PC-9 (cell line): ENCODE data around the gene LLCFC1. TPM values are rescaled to one million over a fixed set of nuclear protein-coding genes. Genes with fewer than 3 reads are reported as not detected.

Source experiments
- BruUV-seq: library from RNA; stranded (reverse); fragments of 400-500 nt; replicated peaks from 2 replicates; lab custom pipeline; 2021; lab: Mats Ljungman, UMichigan
- CTCF ChIA-PET: fragments of 300-600 bp; sonication (Branson Sonifier 250); formaldehyde crosslinking; loops from one replicate; lab custom pipeline; 2022; ENCODE audit warnings: antibody characterized with exemption; lab: Charles Lee
- POLR2A ChIA-PET: fragments of 300-600 bp; sonication (Branson Sonifier 250); formaldehyde crosslinking; loops from one replicate; lab custom pipeline; 2022; ENCODE audit warnings: antibody characterized with exemption; ENCODE audit not compliant: unreplicated experiment; lab: Charles Lee
- DNase-seq, 2 experiments: peaks; one replicate each; pipeline versions ENCODE4 v3.0.0 to v3.0.0-alpha.2; 2015 to 2022; ENCODE audit warnings: mixed read lengths in 1 of 2
- H2AFZ ChIP-seq: fragments of 200-600 bp; sonication (generic); 2 replicates; pipeline ENCODE4 v1.8.1; 2017; ENCODE audit warnings: antibody characterized with exemption
- H3F3A ChIP-seq: fragments of 200-600 bp; sonication (generic); 2 replicates; pipeline ENCODE4 v1.8.1; 2017; ENCODE audit warnings: antibody characterized with exemption, mild to moderate bottlenecking, low read depth; ENCODE audit not compliant: insufficient read depth
- H3K27ac ChIP-seq: fragments of 200-600 bp; sonication (generic); 2 replicates; pipeline ENCODE4 v1.6.1; 2016; ENCODE audit warnings: mixed run types
- H3K27me3 ChIP-seq: fragments of 200-600 bp; sonication (generic); 2 replicates; pipeline ENCODE4 v1.6.1; 2016; ENCODE audit warnings: low read depth, mixed run types; ENCODE audit not compliant: insufficient read depth
- H3K36me3 ChIP-seq: fragments of 200-600 bp; sonication (generic); 2 replicates; pipeline ENCODE4 v1.6.1; 2016; ENCODE audit warnings: low read depth, mixed run types
- H3K4me1 ChIP-seq: fragments of 200-600 bp; sonication (generic); replicated peaks from 2 replicates; pipeline ENCODE4 v1.6.1; 2016; ENCODE audit warnings: mixed run types; ENCODE audit not compliant: insufficient read depth
- H3K4me2 ChIP-seq: fragments of 200-600 bp; sonication (generic); 2 replicates; pipeline ENCODE4 v1.6.1; 2017; ENCODE audit warnings: mixed run types
- H3K4me3 ChIP-seq: fragments of 200-600 bp; sonication (generic); 2 replicates; pipeline ENCODE4 v1.6.1; 2016; ENCODE audit warnings: mixed run types
- H3K79me2 ChIP-seq: fragments of 200-600 bp; sonication (generic); 2 replicates; pipeline ENCODE4 v1.6.1; 2017; ENCODE audit warnings: low read depth, mixed run types
- H3K9me2 ChIP-seq: fragments of 200-600 bp; sonication (generic); 2 replicates; pipeline ENCODE4 v1.8.1; 2017; ENCODE audit warnings: mild to moderate bottlenecking; ENCODE audit not compliant: insufficient read depth
- H3K9me3 ChIP-seq: fragments of 200-600 bp; sonication (generic); 2 replicates; pipeline ENCODE4 v1.8.1; 2016; ENCODE audit warnings: low read depth; ENCODE audit not compliant: insufficient read depth
- H4K20me1 ChIP-seq: fragments of 200-600 bp; sonication (generic); 2 replicates; pipeline ENCODE4 v1.8.1; 2017; ENCODE audit not compliant: insufficient read depth
- EZH2 ChIP-seq: fragments of 200-600 bp; sonication (generic); IDR thresholded peaks from 2 replicates; pipeline ENCODE4 v1.8.0; 2017; ENCODE audit warnings: antibody characterized with exemption, low read depth
- intact Hi-C: fragments of 100-400 bp; cut with micrococcal nuclease; formaldehyde crosslinking; loops from one replicate; pipeline ENCODE4 v1.10.0; 2022; ENCODE audit not compliant: unreplicated experiment
- total RNA-seq: library from RNA; stranded (reverse); gene quantifications from 2 replicates; pipeline ENCODE4 v1.2.3, GENCODE V29; 2021
- TF ChIP-seq, protein P1 (sequence below): fragments of 200-600 bp; sonication (generic); conservative IDR thresholded peaks from 2 replicates; pipeline ENCODE4 v1.6.1; 2017; ENCODE audit warnings: mixed run types, antibody characterized with exemption, mild to moderate bottlenecking, moderate library complexity

LLCFC1 gene
- total RNA-seq, 1 experiment from 2014 or later = not detected

DNA sequence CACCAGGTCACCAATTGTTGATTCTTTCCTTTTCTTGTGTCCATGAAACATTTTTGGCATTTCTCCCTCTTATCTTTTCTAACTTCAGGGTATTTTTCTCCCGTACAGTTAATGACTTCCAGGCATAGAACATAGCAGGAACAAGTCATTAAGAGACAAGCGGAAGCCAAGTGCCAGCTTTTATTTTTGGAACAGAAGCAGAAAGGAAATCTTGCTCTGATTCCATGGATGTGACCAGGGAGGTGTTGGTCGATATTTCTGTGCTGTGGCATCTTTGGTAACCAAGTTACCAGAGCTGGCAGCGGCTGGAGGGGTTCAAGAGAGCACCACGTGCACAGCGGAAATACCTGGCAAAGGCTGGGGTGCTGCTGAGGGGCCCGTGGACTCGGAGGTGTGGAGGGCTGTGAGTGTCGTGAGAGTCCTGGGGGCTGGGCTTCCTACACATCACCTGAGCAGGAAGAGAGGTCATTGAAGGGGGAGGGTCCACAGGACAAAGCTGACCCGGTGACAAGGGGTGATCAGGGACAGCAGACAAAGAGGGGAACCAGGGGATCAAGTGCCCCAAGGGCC lies 1.8 kb downstream of the LLCFC1 start:
- H3K79me2 ChIP-seq = no peaks in the 10 kb centered on the region

DNA sequence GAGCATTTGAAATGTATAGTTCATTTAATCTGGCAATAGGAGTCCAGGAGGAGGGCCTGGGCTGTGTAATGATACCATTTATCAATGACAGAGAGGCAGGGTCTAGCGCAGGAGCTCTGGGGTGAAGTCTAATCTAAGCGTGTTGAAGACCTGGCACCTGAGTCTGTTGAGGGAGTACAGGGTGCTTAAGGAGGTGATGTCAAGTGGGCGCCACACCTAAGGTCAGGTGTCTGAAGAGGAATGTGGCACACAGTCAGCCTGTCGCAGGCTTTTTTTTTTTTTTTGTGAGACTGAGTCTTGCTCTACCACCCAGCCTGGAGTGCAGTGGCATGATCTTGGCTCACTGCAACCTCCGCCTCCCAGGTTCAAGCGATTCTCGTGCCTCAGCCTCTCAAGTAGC lies 2.3 kb downstream of the LLCFC1 start:
- H3K9me3 ChIP-seq = no peaks in the 10 kb centered on the region
- no peak overlapping the region for H3K4me3 ChIP-seq
- H3F3A ChIP-seq = no peaks in the 10 kb centered on the region
- POLR2A ChIA-PET = no interaction called here
- H3K79me2 ChIP-seq = no peaks in the 10 kb centered on the region
- DNase-seq = no peak
- no peak overlapping the region for H2AFZ ChIP-seq
- no peaks in the 10 kb centered on the region for H3K9me2 ChIP-seq
- intact Hi-C loops = no loop called here
- H4K20me1 ChIP-seq = no peaks in the 10 kb centered on the region
- TF ChIP-seq EZH2 = no peak
- TF ChIP-seq, protein P1, sequence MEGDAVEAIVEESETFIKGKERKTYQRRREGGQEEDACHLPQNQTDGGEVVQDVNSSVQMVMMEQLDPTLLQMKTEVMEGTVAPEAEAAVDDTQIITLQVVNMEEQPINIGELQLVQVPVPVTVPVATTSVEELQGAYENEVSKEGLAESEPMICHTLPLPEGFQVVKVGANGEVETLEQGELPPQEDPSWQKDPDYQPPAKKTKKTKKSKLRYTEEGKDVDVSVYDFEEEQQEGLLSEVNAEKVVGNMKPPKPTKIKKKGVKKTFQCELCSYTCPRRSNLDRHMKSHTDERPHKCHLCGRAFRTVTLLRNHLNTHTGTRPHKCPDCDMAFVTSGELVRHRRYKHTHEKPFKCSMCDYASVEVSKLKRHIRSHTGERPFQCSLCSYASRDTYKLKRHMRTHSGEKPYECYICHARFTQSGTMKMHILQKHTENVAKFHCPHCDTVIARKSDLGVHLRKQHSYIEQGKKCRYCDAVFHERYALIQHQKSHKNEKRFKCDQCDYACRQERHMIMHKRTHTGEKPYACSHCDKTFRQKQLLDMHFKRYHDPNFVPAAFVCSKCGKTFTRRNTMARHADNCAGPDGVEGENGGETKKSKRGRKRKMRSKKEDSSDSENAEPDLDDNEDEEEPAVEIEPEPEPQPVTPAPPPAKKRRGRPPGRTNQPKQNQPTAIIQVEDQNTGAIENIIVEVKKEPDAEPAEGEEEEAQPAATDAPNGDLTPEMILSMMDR = no peak
- BruUV-seq = no TSS peak
- no peaks in the 10 kb centered on the region for H3K36me3 ChIP-seq
- H3K27ac ChIP-seq = no peak overlapping the region
- no peak overlapping the region for H3K4me2 ChIP-seq
- H3K27me3 ChIP-seq = 0 out of 2 replicates have a peak, but pooled peaks cover 4% of the 10 kb centered on the region
- H3K4me1 ChIP-seq = no peaks in the 10 kb centered on the region
- CTCF ChIA-PET = no interaction called here

More for the DNA sequence above, 1.8 kb downstream of the LLCFC1 start:
- Histone ChIP-seq H3K9me2 (no peaks in the 10 kb centered on the region), H3K27ac (no peak overlapping the region), H3K4me2 (no peak overlapping the region), H3F3A (no peaks in the 10 kb centered on the region), H4K20me1 (no peaks in the 10 kb centered on the region), H2AFZ (no peak overlapping the region), H3K36me3 (no peaks in the 10 kb centered on the region), H3K4me3 (no peak overlapping the region), H3K27me3 (0 out of 2 replicates have a peak, but pooled peaks cover 4% of the 10 kb centered on the region), H3K9me3 (no peaks in the 10 kb centered on the region), H3K4me1 (no peaks in the 10 kb centered on the region)
- DNase-seq = no peak
- ChIA-PET POLR2A (no interaction called here), CTCF (no interaction called here)
- no peak for TF ChIP-seq EZH2
- TF ChIP-seq, protein P1 = no peak
- BruUV-seq = no TSS peak
- intact Hi-C loops = no loop called here

DNA sequence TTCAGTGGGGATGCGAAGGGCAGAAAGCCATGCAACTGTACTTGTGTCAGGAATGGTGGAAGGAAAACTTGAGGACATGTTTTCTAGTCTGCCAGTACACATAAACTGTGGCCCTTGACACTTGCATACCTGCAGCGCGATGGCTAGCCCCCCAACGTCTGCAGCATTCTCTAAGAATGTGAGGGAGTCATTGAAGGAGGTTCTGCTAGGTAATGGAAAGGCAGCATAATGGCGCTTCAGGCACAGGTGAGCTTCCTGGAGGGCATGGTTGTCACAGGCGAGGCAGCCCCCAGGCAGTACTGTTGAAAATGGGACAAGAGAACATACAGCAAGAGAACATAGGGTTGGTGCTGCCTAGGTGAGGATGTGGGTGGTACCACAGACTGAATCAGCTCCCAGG lies 3.5 kb downstream of the LLCFC1 start:
- no peaks in the 10 kb centered on the region for H3K9me3 ChIP-seq
- DNase-seq = no peak
- no peaks in the 10 kb centered on the region for H4K20me1 ChIP-seq
- H3K4me1 ChIP-seq = no peaks in the 10 kb centered on the region
- H3F3A ChIP-seq = no peaks in the 10 kb centered on the region
- no peak overlapping the region for H3K4me2 ChIP-seq
- 0 out of 2 replicates have a peak, but pooled peaks cover 4% of the 10 kb centered on the region for H3K27me3 ChIP-seq
- no peaks in the 10 kb centered on the region for H3K36me3 ChIP-seq
- H3K4me3 ChIP-seq = no peak overlapping the region
- no peak overlapping the region for H3K27ac ChIP-seq
- POLR2A ChIA-PET = no interaction called here
- no TSS peak for BruUV-seq
- no peaks in the 10 kb centered on the region for H3K9me2 ChIP-seq
- intact Hi-C loops = no loop called here
- CTCF ChIA-PET = no interaction called here
- no peak for TF ChIP-seq EZH2
- TF ChIP-seq, protein P1 = no peak
- H3K79me2 ChIP-seq = no peaks in the 10 kb centered on the region
- no peak overlapping the region for H2AFZ ChIP-seq
